Measurements from ENCODE around the gene CLIC5. TPM values are rescaled to one million over a fixed set of nuclear protein-coding genes. Genes with fewer than 3 reads are reported as not detected.

CLIC5 gene
- total and polyA plus RNA-seq, 2 of the 8 experiments (the other 6 are each of a cell fraction or from before 2014, with no cell fraction given), result 0.12 to 0.15 TPM

- TF ChIP-seq CHD7 (IDR thresholded peaks at IDR 0.05; ENCODE audit: insufficient replicate concordance, low read length) (no peak), JUND (IDR thresholded peaks at IDR 0.05; ENCODE audit: low read length) (peak; percentile 76), CTCF (IDR thresholded peaks at IDR 0.05; ENCODE audit: control extremely low read depth in 1 of 3, insufficient read depth in 1 of 3, low read depth in 1 of 3, low read length in 3 of 3) (peak; percentile 62 to 80 (median 79)), EZH2 (IDR thresholded peaks at IDR 0.05; ENCODE audit: low read depth, low read length, severe bottlenecking) (no peak), MAFK (IDR thresholded peaks at IDR 0.05; ENCODE audit: low read depth, low read length) (peak; percentile 33; the same call in 1 of the 2 replicates), CBX8 (IDR thresholded peaks at IDR 0.05; ENCODE audit: borderline replicate concordance, low read depth, low read length) (no peak), RNF2 (IDR thresholded peaks at IDR 0.05; ENCODE audit: borderline replicate concordance, low read depth, low read length, missing control alignments, poor library complexity, severe bottlenecking) (no peak)
These were observed 92.8 kb downstream of the CLIC5 start (continued) for GRCh38 chr6:45922728-45923351.

Measured in H1 (cell line).